NOMO-1 (cell line): ENCODE data around the gene PFKL.

Source experiments
- DNase-seq, 2 experiments: peaks; one replicate each; lab custom pipeline; 2025; ENCODE audit not compliant: unreplicated experiment in 2 of 2; lab: John Stamatoyannopoulos, UW

Gene PFKL

DNA sequence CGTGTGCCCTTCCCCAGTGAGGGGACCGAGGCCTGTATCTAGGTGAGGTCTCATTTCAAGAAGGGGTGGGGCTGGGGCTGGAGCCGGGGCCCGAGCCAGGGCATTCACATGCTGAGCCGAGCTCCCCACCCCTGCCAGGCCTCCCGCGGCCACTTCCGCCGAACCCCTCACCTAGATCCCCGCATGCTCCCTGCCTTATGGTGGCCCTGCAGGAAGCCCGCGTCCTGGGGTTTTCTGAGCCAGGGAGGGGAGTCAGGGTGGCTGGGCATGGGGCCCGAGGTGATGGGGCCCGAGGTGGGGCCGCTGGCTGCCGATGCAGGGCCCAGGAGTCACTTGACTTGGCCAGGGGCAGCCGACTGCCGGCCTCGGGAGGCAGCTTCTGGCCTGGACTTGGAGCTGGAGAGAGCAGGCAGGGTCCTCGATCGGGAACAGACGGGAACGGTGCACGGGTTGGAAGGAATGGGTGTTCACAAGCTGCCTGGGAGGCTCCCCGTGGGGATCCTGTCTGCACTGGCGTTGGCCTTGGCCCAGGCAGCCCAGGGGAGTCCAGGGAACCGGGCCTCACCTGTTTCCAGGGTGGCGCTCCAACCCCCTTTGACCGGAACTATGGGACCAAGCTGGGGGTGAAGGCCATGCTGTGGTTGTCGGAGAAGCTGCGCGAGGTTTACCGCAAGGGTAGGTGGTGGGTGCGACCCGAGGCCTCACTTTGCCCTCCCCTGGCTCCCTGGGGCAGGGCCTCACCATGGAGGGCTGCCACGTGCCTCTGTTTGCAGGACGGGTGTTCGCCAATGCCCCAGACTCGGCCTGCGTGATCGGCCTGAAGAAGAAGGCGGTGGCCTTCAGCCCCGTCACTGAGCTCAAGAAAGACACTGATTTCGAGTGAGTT, 25.8 kb downstream of the PFKL start:
- DNase-seq, result no peak

DNA sequence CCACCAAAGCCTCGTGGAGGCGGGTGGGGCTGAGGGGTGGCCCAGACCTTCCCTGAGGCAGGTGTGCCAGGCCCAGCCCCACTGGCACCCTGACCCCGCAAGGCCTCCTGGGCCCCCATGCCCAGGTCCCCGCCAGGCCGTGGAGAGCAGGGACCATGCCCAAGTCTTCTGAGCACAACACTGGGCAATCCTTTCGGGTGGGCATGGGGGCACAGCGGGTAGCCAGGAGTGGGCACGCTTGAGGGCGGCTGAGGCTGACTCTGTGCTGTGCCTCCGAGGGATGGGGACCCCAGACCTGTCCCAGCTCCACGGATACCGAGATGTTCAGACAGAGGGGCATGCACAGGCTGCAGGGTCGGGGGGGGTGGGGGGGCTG, 26.4 kb downstream of the PFKL start:
- DNase-seq, result no peak

DNA sequence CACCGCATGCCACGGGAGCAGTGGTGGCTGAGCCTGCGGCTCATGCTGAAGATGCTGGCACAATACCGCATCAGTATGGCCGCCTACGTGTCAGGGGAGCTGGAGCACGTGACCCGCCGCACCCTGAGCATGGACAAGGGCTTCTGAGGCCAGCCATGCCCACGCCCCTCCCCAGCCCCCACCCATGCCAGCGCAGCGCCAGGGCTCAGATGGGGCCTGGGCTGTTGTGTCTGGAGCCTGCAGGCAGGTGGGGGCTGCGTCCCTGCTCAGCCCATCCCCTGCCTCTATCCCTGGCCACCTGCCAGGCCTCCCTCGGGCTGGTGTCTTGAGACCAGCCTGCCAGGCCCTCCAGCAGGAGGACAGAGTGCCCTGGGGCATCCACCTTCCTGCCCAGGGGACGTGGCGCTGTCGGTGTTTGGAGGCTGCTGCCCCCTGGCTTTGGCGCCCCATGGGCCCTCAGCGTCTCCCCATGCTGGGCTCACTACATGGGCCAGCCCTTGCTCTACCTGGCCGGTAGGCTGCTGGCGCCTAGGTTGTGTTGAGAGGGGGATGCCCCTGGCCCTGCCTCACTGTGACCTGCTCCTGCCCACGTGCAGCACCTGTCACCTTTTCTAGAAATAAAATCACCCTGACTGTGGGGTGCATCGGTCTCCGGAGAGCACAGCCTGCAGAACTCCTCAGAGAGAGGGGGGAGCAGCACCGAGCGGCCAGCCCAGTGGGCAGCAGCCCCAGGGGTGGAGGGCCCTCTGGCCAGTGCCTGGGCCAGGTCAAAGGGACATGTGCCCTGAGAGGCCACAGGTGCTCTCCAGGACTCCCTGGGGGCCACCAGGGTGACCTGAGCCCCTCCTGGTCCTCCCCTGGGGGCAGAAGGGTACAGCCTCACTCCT, 27.1 kb downstream of the PFKL start:
- DNase-seq, result no peak

DNA sequence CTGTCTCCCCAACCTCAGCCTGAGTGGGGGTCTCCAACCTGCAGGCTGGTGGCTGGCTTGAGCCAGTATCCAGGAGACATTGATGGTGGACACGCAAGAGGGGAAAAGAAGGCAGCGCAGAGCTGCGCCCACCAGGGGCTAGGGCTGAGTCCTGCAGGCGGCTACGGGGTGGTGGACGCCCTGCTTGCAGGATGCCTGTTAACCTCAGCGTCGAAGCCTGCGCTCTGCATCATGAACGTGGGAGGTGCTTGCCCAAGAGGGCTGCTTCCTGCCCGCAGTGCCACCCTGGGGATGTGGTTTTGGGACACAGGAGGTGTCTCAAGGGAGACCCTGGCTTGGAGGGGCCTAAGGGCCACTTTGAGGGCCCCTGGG, 27.7 kb downstream of the PFKL start:
- DNase-seq, result no peak

DNA sequence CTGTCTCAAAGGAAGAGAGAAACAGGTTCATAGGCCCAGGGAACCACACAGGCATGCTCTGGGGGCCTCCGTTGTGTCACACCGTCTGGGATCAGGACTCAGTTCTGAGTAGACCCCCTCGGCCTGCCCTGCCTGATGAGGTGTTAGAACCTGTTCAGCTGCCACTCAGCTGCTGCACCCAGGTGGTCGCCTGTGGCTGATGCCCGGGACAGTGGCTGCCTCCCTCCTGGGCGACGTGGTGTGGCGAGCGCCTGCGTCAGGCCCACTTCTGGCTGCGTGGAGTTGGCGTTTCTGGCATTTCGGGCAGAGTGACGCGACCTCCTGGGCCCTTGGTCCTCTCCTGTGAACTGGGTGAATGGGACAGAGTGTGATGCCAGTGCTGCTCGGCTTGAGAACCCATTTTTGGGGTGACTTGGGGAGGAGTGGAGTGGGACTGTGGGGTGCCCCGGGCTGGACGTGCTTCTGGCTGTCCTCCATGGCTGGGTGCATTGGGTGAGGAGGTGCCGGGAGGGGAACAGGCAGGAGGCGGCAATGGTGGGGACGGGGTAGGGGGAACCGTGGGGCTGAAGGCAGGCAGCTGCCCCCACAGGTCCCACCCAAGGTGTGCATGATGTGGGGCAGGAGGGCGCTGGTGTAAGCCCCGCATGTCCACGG, 28.5 kb downstream of the PFKL start:
- DNase-seq, result no peak

DNA sequence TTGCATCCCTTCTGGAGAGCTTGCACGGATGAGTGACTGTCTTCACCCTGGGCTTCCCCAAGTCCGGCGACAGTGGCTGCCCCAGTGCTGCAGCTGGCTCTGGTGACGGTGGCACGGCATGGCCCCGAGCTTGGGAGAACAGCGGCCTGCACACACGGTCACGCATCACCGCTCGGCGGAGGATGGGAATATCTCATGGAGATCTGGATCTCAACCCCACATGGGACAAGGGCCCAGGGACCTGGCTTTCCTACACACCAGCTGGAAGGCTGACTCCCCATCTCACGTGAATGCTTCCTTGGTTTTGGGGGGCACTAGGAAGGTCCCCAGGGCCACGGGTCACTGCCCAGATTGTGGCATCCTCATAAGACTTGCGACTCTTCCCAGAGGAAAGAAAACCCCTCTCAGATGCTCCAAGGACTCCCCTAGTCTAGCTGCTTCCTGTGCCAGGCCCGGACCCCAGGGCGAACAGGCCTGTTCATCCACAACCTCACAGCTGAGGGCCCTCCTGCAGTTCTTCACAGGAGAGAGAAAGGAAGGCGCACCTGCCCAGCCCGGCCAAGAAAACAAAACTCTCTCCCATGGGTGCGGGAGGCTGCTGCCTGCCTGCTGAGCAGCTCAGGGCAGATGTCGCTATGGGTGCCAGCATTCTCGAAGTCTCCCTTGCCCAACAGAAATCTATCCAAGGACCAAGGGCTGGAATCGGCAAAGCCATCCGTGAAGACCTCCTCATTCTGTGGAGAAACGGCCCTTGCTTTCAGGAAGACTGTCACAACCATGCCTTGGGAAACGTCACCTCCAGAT, 29.4 kb downstream of the PFKL start:
- no peak for DNase-seq

DNA sequence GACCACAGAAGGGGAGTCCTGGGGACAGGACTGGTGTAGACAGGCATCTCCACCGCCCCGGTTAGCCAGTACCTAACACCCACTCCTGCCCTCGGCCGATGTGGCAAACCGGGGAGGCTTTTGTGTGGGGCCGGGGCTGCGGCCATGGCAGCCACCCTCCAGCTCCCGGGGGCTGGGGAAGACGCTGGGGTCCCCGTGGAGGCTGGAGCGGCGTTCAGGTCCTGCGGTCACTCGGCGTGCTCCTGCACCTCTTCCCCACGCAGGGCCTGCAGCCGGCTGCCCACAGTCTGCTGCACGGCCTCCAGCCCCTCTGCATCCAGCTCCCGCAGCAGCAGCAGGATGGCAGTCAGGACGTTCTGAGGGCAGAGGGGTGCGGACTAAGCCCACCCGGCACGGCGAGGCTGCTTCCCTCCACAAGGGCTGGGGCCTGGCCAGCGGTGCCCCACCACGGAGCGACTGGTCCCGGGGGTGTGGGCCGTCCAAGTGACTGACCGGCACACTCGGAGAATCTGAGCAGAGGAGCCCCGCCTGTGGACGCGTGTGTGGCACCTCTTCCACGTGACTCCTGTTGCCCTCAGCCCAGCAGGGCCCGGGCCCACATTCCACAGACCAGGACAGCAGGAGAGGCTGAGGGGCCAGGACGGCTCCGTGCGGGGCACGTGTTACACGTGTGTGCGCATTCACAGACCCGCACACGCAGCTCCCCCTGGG, 30.3 kb downstream of the PFKL start:
- no peak for DNase-seq

DNA sequence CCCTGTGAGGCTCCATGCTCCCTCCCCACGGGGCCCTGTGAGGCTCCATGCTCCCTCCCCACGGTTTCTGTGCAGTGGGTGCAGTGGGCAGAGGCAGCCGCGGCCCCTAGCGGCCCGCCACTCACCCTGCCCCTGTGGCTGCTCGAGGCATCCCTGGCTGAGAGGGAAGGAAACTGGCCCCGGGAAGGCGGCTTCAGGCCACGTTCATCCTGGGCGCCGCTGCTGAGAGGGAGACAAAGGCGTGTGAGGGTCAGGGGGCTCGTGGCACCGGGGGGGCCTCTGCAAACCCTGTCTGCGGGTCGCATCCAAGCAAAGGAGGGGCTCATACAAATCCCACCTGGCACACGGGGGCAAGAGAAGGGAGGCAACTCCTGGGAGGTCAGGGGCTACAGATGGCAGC, 30.8 kb downstream of the PFKL start:
- DNase-seq, result no peak

DNA sequence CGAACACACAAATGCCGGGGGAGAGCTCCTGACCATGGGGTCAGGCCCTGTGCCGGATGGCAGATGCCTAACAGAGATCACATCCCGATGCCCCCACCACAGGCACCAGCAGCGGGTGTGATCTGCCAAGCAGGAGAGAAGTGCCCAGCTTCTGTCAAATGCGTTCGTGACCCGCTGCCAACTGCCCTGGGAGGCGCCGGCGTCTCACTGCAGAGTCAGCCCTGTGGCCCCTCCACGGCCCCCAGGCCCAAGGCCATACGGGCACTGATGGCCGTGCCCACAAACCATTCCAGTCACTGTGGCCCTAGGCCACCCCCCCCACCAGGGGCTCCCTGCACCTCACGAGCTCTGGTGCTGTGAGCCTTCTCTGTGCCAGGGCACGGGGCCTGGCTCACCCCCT, 31.4 kb downstream of the PFKL start:
- DNase-seq, result no peak

DNA sequence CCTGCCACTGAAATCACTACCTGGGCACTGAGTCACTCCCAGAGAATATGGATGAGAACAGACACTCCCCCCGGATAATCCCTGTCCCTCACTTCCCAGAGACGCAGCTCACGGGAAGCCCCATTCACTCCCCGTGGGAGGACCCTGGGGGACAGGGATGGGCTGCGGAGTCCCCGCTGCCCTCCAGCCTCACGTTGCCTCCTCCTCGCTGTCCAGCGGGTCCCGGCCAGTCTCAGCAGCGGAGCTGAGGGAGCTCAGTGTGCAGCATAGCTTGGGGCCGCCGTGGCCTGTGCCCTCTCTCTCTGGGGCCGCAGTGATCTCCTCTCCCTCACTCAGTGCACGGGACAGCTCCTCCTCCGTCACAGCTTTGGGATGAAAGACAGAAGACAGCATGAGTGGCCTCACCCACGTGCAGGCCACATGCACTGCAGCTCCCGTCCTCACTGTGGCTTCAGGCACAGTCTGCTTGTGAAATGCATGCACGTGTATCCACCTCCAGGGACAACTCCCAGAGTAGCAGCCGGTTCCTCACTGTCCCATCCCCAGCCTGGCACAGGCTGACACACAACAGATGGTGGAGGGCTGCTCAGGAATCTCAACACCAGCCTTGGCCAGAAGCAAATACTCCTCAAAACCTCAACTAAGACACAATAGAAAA, 31.9 kb downstream of the PFKL start:
- no peak for DNase-seq

DNA sequence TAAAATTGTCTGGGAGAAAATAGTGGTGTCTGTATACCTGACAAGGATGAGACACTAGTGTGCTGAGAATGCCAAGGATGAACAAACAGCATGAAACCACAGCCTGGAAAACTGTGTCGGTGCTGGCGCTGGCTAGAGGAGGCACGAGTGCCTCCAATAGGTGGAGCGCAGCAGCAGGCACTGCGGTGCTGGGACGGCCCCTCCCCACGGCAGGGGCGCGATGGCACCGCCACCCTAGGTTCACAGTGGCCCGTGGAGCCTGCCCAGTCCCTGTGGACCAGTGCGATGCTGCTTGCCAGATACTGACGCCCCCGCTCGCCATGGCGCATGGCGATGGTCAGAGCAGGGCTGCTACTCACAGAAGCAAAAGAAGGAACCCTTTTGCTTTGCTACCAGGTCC, 32.5 kb downstream of the PFKL start:
- no peak for DNase-seq

DNA sequence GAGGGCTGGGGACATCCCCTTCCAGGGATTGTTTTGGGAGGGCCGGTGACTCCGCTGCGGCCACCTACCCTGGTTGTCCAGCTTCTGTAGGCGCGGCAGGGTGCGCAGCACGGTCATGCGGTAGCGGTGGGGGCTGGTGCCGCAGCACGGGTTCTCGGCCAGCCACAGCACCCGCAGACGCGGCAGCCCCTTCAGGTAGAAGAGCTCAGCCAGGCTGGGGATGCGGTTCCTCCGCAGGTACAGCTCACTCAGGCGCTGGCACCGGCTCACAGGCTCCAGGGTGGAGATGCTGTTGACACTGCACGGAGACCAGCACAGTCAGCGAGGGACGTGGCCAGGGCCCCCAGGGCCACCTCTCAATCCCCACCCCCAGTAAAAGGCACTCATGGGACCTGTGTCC, 33.1 kb downstream of the PFKL start:
- no peak for DNase-seq

DNA sequence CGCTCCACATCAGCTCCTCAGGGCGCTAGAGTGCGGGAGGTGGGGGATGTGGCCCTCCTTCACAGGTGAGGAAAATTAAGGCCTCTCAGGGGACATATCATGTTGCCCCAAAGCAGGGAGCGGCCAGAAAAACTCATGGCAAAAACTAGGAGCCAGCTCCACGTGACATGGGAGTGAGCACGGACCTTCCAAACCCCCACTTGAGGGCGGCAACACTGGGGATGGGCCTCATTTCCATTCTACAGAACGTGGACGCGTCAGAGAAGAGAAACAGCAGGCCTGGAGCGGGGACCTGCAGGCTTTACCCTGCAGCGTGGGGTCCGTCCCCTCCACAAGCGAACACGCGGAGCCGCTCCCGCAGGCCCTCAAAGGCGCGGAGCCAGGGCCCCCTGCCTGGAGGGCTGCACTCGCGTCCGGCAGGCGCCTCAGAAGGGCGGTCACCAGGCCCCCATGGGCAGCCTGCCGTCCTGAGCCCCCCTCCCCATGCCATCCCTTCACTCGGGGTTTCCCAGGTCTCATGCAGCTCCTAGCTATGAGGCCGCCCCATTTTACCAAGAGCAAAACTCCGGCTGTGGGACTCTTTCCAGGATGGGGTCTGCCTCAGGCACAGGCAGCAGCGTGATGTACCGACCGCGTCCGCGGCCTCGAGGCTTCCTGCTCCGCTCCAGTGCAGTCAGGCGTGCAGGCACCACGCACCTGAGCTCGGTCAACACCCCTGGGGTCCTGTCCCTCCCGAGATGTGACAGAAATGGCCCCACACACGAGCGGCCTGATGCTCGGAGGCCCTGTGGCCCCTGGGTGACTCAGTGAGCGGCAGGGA, 33.9 kb downstream of the PFKL start:
- DNase-seq, result no peak

DNA sequence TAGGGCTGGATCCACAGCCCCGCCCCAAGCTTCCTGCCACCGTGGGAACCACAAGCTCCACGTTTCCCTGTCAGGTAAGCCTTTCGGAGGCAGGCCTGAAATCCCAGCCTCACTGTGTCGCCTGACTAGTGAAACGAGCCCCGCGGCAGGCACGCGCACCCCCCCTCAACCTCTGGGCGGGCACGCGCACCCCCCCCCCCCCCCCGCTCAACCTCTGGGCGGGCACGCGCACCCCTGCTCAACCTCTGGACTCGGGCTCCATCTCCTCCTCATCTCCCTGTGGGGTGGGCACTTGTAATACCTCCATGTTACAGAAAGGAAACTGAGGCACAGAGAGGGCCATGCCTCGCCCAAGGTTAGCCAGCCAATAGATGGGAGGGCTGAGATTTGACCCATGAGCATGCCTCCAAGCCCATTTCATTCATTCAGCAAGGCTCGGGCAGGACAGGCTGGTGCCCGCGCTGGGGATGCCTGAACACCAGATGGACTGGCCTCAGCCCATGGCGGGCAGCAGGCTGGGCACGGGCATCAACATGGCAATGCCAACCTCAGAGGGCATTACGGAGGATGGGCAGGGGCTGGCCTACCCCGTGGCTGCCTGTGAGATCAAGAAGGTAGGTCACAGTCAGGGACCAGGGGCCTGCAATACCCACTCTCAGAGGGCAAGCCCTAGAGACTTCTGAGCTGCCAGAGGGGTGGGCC, 34.6 kb downstream of the PFKL start:
- no peak for DNase-seq

DNA sequence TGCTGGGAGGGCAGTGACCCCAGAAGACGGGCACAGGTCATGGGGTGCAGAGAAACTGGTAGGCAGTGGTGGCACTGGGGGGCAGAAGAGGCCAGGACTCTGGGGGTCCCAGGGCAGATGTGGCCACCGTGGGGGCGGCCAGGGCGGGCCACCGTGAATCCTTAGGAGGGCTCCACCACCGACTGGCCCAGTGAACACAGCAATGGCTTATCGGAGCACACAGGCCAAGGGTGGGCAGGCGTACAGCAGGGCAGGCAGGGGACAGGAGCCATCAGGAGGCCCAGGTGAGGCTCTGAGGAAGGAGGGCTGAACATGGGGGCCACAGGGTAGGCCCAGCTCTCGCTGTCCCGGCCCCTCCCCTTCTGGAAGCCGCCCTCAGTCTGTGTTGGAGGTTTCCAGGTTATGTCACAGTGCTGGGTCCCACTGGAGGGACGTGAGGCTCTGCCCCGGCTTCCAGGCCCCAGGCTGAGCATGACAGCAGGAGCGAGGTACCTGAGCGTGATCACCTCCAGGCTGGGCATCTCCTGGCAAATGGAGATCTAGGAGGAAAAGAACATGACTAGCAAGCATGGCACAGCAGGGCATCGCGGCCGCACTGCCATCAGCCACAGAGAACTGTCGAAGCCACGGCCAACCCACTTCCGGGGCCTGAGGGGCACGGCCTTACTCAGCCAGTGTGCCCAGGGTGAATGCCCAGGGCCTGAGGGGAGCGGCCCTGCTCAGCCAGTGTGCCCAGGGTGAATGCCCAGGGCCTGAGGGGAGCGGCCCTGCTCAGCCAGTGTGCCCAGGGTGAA, 35.6 kb downstream of the PFKL start:
- DNase-seq, result no peak

DNA sequence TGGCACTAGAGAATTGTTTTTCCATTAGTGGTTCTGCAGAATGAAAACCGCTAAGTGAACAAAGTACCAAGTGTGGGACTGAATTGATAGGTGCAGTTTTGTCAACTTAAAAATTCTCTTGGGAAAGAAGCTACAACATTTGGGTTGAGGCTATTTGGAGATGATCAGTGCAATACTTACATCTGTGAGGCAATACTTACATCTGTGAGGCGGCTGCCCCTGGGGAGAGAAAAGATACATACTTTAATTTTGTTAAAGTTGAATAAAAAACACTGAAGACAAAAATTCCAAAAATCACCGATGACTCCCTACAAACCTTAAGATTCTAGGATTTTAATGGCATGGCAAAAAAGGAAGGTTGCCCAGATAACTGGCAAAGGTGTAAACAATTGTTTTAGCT, 37.6 kb downstream of the PFKL start:
- DNase-seq, result no peak
